B cell (primary cell): ENCODE measurements around the gene CCBE1. TPM values are rescaled to one million over a fixed set of nuclear protein-coding genes. Genes with fewer than 3 reads are reported as not detected.

ENCODE experiments used
- ATAC-seq: fragments of 200-7000 bp; cut with Tn5 transposase; one replicate; pipeline ENCODE4 v1.10.0; 2021; ENCODE audit warnings: low read depth, mild to moderate bottlenecking, moderate number of reproducible peaks, moderate library complexity
- CTCF ChIA-PET: fragments of 350-600 bp; sonication (Branson Sonifier 250); formaldehyde crosslinking; loops from one replicate; lab custom pipeline; 2021; ENCODE audit warnings: antibody characterized with exemption, inconsistent platforms; lab: Charles Lee
- POLR2A ChIA-PET: fragments of 350-600 bp; sonication (Branson Sonifier 250); formaldehyde crosslinking; loops from one replicate; lab custom pipeline; 2021; ENCODE audit warnings: antibody characterized with exemption; lab: Charles Lee
- DNase-seq: peaks from one replicate; pipeline ENCODE4 v3.0.0; 2013
- H2AFZ ChIP-seq: 2 replicates; pipeline ENCODE4 v1.6.1; 2012; ENCODE audit warnings: mild to moderate bottlenecking, low read depth, low read length; ENCODE audit not compliant: insufficient read depth, poor library complexity, severe bottlenecking
- H3K27ac ChIP-seq, 2 donors: 1 replicate in 1 of 2; 2 replicates in 1 of 2; pipeline ENCODE4 v1.5.1; 2012 to 2013; ENCODE audit warnings: low read length in 2 of 2, mild to moderate bottlenecking in 2 of 2, moderate library complexity in 1 of 2
- H3K27me3 ChIP-seq, 4 experiments: fragments of 200-600 bp in 1 of 4; sonication (generic) in 1 of 4; replicated peaks in 1 of 4; 1 replicate in 2 of 4; 2 replicates in 2 of 4; pipeline versions ENCODE4 v1.6.1 to v1.7.0; 2013 to 2016; ENCODE audit warnings: low read length in 3 of 4, mild to moderate bottlenecking in 2 of 4, mixed read lengths in 1 of 4, moderate library complexity in 1 of 4; ENCODE audit not compliant: insufficient read depth in 4 of 4, control insufficient read depth in 3 of 4; ENCODE audit errors: control extremely low read depth in 1 of 4
- H3K36me3 ChIP-seq, 2 experiments: replicated peaks in 1 of 2; 1 replicate in 1 of 2; 2 replicates in 1 of 2; pipeline versions ENCODE4 v1.6.1 to v1.7.1; 2013; ENCODE audit warnings: low read length in 1 of 2; ENCODE audit not compliant: insufficient read depth in 2 of 2, control insufficient read depth in 1 of 2; ENCODE audit errors: control extremely low read depth in 1 of 2, extremely low read depth in 1 of 2
- H3K4me1 ChIP-seq, 2 donors: fragments of 200-600 bp in 1 of 2; sonication (generic) in 1 of 2; 1 replicate in 1 of 2; 2 replicates in 1 of 2; pipeline versions ENCODE4 v1.5.1 to v1.6.1; 2013 to 2017; ENCODE audit warnings: low read length in 2 of 2; ENCODE audit not compliant: control insufficient read depth in 2 of 2, insufficient read depth in 2 of 2
- H3K4me2 ChIP-seq: replicated peaks from 2 replicates; pipeline ENCODE3; 2012; ENCODE audit warnings: mild to moderate bottlenecking, low read depth, low read length; ENCODE audit not compliant: poor library complexity, severe bottlenecking
- H3K4me3 ChIP-seq, 5 experiments: fragments of 200-600 bp in 1 of 5; sonication (generic) in 1 of 5; 1 replicate in 3 of 5; 2 replicates in 2 of 5; pipeline versions ENCODE4 v1.5.1 to v1.7.0; 2011 to 2016; ENCODE audit warnings: low read length in 4 of 5, mild to moderate bottlenecking in 4 of 5, low read depth in 2 of 5, control low read depth in 1 of 5, moderate library complexity in 1 of 5; ENCODE audit not compliant: insufficient read depth in 1 of 5; ENCODE audit errors: control extremely low read depth in 1 of 5, extremely low read depth in 1 of 5
- H3K79me2 ChIP-seq: fragments of 200-600 bp; sonication (generic); one replicate; pipeline ENCODE4 v1.6.0; 2016; ENCODE audit warnings: low read length; ENCODE audit not compliant: control insufficient read depth, insufficient read depth
- H3K9ac ChIP-seq: fragments of 200-600 bp; sonication (generic); 2 replicates; pipeline ENCODE4 v1.6.1; 2017; ENCODE audit warnings: mild to moderate bottlenecking, low read length, moderate library complexity
- H3K9me3 ChIP-seq, 3 donors: one replicate each; pipeline versions ENCODE4 v1.6.1 to v1.7.1; 2013; ENCODE audit warnings: low read length in 2 of 3; ENCODE audit not compliant: control insufficient read depth in 2 of 3, insufficient read depth in 1 of 3; ENCODE audit errors: control extremely low read depth in 1 of 3
- H4K20me1 ChIP-seq: 2 replicates; pipeline ENCODE4 v1.6.0; 2012; ENCODE audit warnings: mild to moderate bottlenecking, low read length; ENCODE audit not compliant: insufficient read depth, control insufficient read depth, poor library complexity, severe bottlenecking
- H3K27ac Mint-ChIP-seq: one replicate; pipeline ENCODE4 v1.8.0; 2021; ENCODE audit warnings: mixed read lengths
- H3K27me3 Mint-ChIP-seq: one replicate; pipeline ENCODE4 v1.8.0; 2021; ENCODE audit warnings: mixed read lengths
- H3K4me1 Mint-ChIP-seq: one replicate; pipeline ENCODE4 v1.8.0; 2021; ENCODE audit warnings: mixed read lengths
- H3K4me3 Mint-ChIP-seq: one replicate; pipeline ENCODE4 v1.8.0; 2021; ENCODE audit warnings: mixed read lengths
- H3K9me3 Mint-ChIP-seq: one replicate; pipeline ENCODE4 v1.8.0; 2022; ENCODE audit warnings: mixed read lengths; ENCODE audit not compliant: insufficient read depth
- CTCF ChIP-seq: fragments of 200-600 bp; IDR thresholded peaks from one replicate; pipeline ENCODE4 v1.8.0; 2022; ENCODE audit warnings: antibody characterized with exemption, mild to moderate bottlenecking
- EZH2 ChIP-seq: IDR thresholded peaks from 2 replicates; pipeline ENCODE4 v1.6.1; 2012; ENCODE audit warnings: borderline replicate concordance, low read depth, mild to moderate bottlenecking, moderate library complexity, low read length; ENCODE audit not compliant: insufficient read depth, poor library complexity, severe bottlenecking
- WGBS: methylation state at CpG from one replicate; pipeline ENCODE4 v1.1.5; 2013; ENCODE audit warnings: missing lambda C conversion rate; ENCODE audit not compliant: insufficient coverage; 5-methylcytosine and 5-hydroxymethylcytosine counted together
- intact Hi-C: fragments of 100-400 bp; cut with micrococcal nuclease; formaldehyde crosslinking; loops from one replicate; pipeline ENCODE4 v1.10.0; 2022
- polyA plus RNA-seq: library from polyadenylated mRNA; depleted of rRNA; stranded (reverse); fragments of >200 nt; gene quantifications from 2 replicates; pipeline ENCODE4 v1.2.3, GENCODE V29; 2012
- total RNA-seq, 2 donors: library from RNA; stranded (reverse); fragments of 120-200 nt in 1 of 2; gene quantifications; 1 replicate in 1 of 2; 2 replicates in 1 of 2; pipeline versions ENCODE4 v1.2.3 to v1.2.4, GENCODE V29; 2013 to 2022

CCBE1 gene
- total and polyA plus RNA-seq, 2 donors (not counting 1 experiment from before 2014, with no cell fraction given), result not detected

- no peaks in the 10 kb centered on the region for H3K4me1 Mint-ChIP-seq
- Histone ChIP-seq H4K20me1 (no peaks in the 10 kb centered on the region), H3K4me2 (no peak overlapping the region), H2AFZ (no peak overlapping the region), H3K27me3 (no peaks in the 10 kb centered on the region), H3K79me2 (no peaks in the 10 kb centered on the region), H3K4me3 (no peak overlapping the region), H3K4me1 (no peaks in the 10 kb centered on the region), H3K36me3 (no peaks in the 10 kb centered on the region), H3K27ac (no peak overlapping the region), H3K9ac (no peak overlapping the region), H3K9me3 (no peaks in the 10 kb centered on the region)
- TF ChIP-seq EZH2, result no peak
- no peak for TF ChIP-seq CTCF
- peaks cover 9% of the 10 kb centered on the region for H3K27me3 Mint-ChIP-seq
- CTCF ChIA-PET, result no interaction called here
- no peak for ATAC-seq
- DNase-seq, result no peak
- H3K27ac Mint-ChIP-seq, result no peak overlapping the region
- H3K4me3 Mint-ChIP-seq, result no peak overlapping the region
- intact Hi-C loops, result no loop called here
- H3K9me3 Mint-ChIP-seq, result no peaks in the 10 kb centered on the region
- POLR2A ChIA-PET, result no interaction called here
- 86% methylated on average over 2 of the region's 6 CpGs for WGBS
These were observed 22.9 kb downstream of the CCBE1 start for GRCh38 chr18:59674186-59674902.

- H3K4me3 Mint-ChIP-seq, result no peak overlapping the region
- no peaks in the 10 kb centered on the region for H3K9me3 Mint-ChIP-seq
- CTCF ChIA-PET, result interaction anchor here (0.8 kb wide), 1 partner anchor 18 kb away, joined by 3 read pairs; no protein-coding TSS in a partner anchor
- TF ChIP-seq EZH2 (no peak), CTCF (no peak)
- Histone ChIP-seq H3K4me1 (no peaks in the 10 kb centered on the region), H3K27me3 (no peaks in the 10 kb centered on the region), H3K79me2 (no peaks in the 10 kb centered on the region), H4K20me1 (no peaks in the 10 kb centered on the region), H3K27ac (no peak overlapping the region), H3K36me3 (no peaks in the 10 kb centered on the region), H3K9me3 (no peaks in the 10 kb centered on the region), H3K4me3 (no peak overlapping the region), H2AFZ (no peak overlapping the region), H3K4me2 (no peak overlapping the region), H3K9ac (no peak overlapping the region)
- peaks cover 9% of the 10 kb centered on the region for H3K27me3 Mint-ChIP-seq
- POLR2A ChIA-PET, result no interaction called here
- intact Hi-C loops, result no loop called here
- H3K4me1 Mint-ChIP-seq, result no peaks in the 10 kb centered on the region
- DNase-seq (no peak), ATAC-seq (no peak)
- no peak overlapping the region for H3K27ac Mint-ChIP-seq
- 100% methylated on average over 1 of the region's 1 CpG for WGBS
These were observed 24.9 kb downstream of the CCBE1 start for GRCh38 chr18:59672235-59672711.
